Mesothelial cell of epicardium (in vitro differentiated cells): ENCODE data around the gene TSPAN18. TPM values are rescaled to one million over a fixed set of nuclear protein-coding genes. Genes with fewer than 3 reads are reported as not detected.

Source experiments
- DNase-seq, 2 experiments: peaks; one replicate each; pipeline ENCODE4 v3.0.0; 2021; ENCODE audit warnings: low spot score in 2 of 2; ENCODE audit not compliant: unreplicated experiment in 2 of 2
- H3K27ac Mint-ChIP-seq: 2 replicates; pipeline ENCODE4 v1.8.0; 2021; ENCODE audit warnings: mixed read lengths
- H3K27me3 Mint-ChIP-seq: 2 replicates; pipeline ENCODE4 v1.8.0; 2021; ENCODE audit warnings: low read depth, mixed read lengths
- H3K36me3 Mint-ChIP-seq: 2 replicates; pipeline ENCODE4 v1.8.0; 2021; ENCODE audit warnings: mixed read lengths
- H3K4me1 Mint-ChIP-seq: 2 replicates; pipeline ENCODE4 v1.8.0; 2021; ENCODE audit warnings: mixed read lengths
- H3K4me3 Mint-ChIP-seq: 2 replicates; pipeline ENCODE4 v1.8.0; 2021; ENCODE audit warnings: mild to moderate bottlenecking, moderate library complexity, mixed read lengths
- H3K9me3 Mint-ChIP-seq: 2 replicates; pipeline ENCODE4 v1.8.0; 2021; ENCODE audit warnings: mixed read lengths
- total RNA-seq: library from RNA; stranded (reverse); gene quantifications from 3 replicates; pipeline ENCODE4 v1.2.1, GENCODE V29; 2021
- TF ChIP-seq, protein P1 (sequence below): fragments of 200-600 bp; sonication (generic); IDR thresholded peaks from one replicate; pipeline ENCODE4 v1.5.0; 2021; ENCODE audit warnings: antibody characterized with exemption; ENCODE audit not compliant: unreplicated experiment

Gene TSPAN18
- total RNA-seq, 1 donor from 2014 or later, result 47.4 TPM

DNA sequence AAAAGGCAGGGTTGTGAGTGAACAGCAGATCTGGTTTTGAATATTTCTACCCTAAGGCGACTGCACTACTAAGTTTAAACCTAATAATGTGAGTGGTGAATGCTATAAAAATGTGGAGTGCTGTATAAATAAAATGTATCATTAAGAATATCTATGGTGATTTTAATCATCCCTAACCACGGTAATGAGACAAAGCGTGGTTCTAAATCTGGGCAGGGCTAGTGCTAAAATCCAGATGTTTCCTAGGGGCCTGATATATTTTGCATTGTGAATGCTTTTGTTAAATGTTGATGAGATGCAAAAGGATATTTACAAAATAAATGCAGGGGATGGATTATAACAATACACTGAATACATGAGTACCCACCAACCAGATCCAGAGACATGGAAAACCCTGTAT, 58.1 kb downstream of the TSPAN18 start:
- no peak for DNase-seq

DNA sequence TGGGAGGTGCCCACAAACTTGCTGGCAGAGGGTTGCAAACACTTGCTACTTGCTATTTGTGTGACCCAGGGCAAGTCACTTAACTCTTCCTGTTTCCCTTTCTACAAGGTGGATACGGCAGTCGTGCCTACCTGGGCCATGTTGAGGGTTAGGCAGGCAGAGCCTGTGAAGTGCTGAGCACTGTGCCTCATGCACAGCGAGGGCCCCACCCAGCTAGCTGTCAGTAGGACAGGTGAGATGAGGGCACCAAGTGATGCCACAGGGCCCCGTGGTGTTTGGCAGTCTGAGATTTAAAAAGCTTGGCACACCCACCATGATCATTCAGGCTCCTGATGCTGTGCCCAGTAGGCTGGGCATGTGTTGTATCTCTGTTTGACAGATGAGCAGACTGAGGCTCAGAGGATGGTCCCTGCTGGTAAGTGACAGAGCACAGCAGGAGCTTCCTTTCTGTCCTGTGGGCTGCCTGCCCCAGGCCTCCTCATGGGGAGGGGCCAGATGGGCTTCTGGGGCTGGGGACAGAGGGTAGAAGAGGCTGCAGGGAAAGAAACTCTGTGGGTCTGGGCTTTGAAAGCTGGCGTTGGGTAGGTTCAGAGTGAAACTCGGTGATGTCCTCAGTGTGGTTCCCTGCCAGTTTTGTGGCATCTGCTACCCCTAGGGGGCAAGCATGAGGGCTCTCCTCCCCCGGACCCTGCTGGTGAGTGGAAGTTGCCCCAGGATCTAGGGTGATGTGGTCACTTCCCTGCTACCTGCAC, 59.3 kb downstream of the TSPAN18 start:
- no peak overlapping the region for H3K4me3 Mint-ChIP-seq
- no peaks in the 10 kb centered on the region for H3K27me3 Mint-ChIP-seq
- TF ChIP-seq, protein P1, sequence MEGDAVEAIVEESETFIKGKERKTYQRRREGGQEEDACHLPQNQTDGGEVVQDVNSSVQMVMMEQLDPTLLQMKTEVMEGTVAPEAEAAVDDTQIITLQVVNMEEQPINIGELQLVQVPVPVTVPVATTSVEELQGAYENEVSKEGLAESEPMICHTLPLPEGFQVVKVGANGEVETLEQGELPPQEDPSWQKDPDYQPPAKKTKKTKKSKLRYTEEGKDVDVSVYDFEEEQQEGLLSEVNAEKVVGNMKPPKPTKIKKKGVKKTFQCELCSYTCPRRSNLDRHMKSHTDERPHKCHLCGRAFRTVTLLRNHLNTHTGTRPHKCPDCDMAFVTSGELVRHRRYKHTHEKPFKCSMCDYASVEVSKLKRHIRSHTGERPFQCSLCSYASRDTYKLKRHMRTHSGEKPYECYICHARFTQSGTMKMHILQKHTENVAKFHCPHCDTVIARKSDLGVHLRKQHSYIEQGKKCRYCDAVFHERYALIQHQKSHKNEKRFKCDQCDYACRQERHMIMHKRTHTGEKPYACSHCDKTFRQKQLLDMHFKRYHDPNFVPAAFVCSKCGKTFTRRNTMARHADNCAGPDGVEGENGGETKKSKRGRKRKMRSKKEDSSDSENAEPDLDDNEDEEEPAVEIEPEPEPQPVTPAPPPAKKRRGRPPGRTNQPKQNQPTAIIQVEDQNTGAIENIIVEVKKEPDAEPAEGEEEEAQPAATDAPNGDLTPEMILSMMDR, result no peak
- no peaks in the 10 kb centered on the region for H3K9me3 Mint-ChIP-seq
- H3K27ac Mint-ChIP-seq, result no peak overlapping the region
- peaks cover 31% of the 10 kb centered on the region for H3K4me1 Mint-ChIP-seq
- no peaks in the 10 kb centered on the region for H3K36me3 Mint-ChIP-seq
- DNase-seq, result no peak

More for the DNA sequence above, 58.1 kb downstream of the TSPAN18 start:
- H3K4me3 Mint-ChIP-seq, result no peak overlapping the region
- no peaks in the 10 kb centered on the region for H3K27me3 Mint-ChIP-seq
- TF ChIP-seq, protein P1, result no peak
- H3K4me1 Mint-ChIP-seq, result peaks cover 39% of the 10 kb centered on the region
- no peaks in the 10 kb centered on the region for H3K36me3 Mint-ChIP-seq
- H3K9me3 Mint-ChIP-seq, result no peaks in the 10 kb centered on the region
- no peak overlapping the region for H3K27ac Mint-ChIP-seq

DNA sequence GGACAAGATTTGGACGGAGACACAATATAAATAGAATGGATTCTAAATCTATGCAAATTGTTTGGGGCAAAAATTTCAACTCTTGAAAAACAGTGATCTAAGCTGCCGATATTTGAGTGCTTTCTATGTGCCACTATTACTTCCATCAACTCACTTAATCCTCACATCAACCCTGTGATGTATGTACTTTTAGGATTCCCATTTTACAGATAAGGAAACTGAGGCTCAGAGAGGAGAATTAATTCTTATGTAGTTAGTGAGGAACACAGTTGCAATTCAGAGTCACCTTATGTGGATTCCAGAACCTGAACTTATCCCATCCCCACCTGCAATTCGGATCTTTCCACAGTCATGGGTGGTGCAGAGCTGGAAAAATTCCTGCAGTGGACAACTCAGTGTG, 60.3 kb downstream of the TSPAN18 start:
- DNase-seq, result no peak
- Mint-ChIP-seq H3K4me1 (peaks cover 23% of the 10 kb centered on the region), H3K4me3 (no peak overlapping the region), H3K9me3 (no peaks in the 10 kb centered on the region), H3K27me3 (no peaks in the 10 kb centered on the region), H3K36me3 (no peaks in the 10 kb centered on the region), H3K27ac (no peak overlapping the region)
- TF ChIP-seq, protein P1, result no peak

DNA sequence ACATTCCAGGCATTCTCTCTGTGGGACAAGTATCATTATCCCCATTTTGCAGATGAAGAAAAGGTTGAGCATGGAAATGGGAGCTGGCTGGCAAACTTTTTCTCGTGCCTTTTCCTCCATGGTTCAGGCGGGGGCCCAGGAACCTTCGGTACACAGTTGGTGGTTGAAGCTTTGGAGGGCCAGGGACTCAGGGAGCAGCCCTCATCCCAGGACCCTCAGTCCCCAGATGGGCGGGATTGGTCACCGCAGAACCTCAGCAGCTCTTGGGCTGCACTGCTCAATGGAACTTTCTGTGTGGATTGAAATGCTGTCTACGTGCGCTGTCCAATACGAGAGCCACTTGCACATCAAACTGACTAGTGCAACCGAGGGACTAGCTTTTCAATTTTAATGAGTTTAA, 61.2 kb downstream of the TSPAN18 start:
- Mint-ChIP-seq H3K36me3 (no peaks in the 10 kb centered on the region), H3K4me3 (no peak overlapping the region), H3K27ac (no peak overlapping the region), H3K9me3 (no peaks in the 10 kb centered on the region), H3K4me1 (peaks cover 25% of the 10 kb centered on the region), H3K27me3 (no peaks in the 10 kb centered on the region)
- DNase-seq, result no peak
- TF ChIP-seq, protein P1, result no peak

DNA sequence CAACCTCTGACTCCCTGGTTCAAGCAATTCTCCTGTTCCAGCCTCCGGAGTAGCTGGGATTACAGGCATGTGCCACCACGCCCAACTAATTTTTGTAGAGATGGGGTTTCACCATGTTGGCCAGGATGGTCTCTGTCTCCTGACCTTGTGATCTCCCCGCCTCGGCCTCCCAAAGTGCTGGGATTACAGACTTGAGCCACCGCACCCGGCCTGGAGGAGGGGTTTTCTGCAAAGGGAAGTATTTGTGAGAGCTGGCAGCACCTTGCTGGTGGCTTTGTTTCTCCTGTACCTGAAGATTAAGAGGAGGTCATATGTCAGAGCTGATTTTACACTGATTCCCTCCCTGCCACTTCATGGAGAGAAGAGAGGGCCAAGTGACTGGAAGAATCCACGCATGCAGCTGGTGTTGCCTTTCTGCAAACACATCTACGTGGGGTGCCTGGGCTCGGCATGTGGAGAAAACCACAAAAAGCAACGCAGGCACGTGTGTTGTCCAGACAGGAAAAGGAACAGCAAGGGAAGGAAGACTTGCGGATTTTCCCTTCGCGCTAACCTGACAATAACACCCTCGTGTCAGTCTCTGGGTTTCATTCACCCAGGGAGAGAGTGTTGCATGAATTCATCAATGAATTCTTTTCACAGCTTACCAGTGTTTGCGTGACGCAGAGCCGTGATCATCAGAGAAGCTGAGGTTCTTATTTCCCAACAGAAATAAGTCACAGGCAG, 61.9 kb downstream of the TSPAN18 start:
- Mint-ChIP-seq H3K4me3 (no peak overlapping the region), H3K4me1 (peaks cover 30% of the 10 kb centered on the region), H3K9me3 (no peaks in the 10 kb centered on the region), H3K27me3 (no peaks in the 10 kb centered on the region), H3K36me3 (no peaks in the 10 kb centered on the region), H3K27ac (no peak overlapping the region)
- DNase-seq, result no peak
- TF ChIP-seq, protein P1, result no peak
